Osteoblast (primary cell): Measurements from ENCODE around the gene ANO6. TPM values are rescaled to one million over a fixed set of nuclear protein-coding genes. Genes with fewer than 3 reads are reported as not detected.

Experiments
- DNase-seq: peaks from one replicate; pipeline ENCODE4 v3.0.0; 2011; ENCODE audit warnings: low spot score, mixed read lengths; ENCODE audit not compliant: insufficient read length; ENCODE audit errors: missing footprints
- H2AFZ ChIP-seq: 2 replicates; pipeline ENCODE4 v1.6.0; 2011; ENCODE audit warnings: mild to moderate bottlenecking, low read length
- H3K27ac ChIP-seq: 2 replicates; pipeline ENCODE4 v1.5.1; 2011; ENCODE audit warnings: mild to moderate bottlenecking, low read depth, low read length, moderate library complexity
- H3K27me3 ChIP-seq: 2 replicates; pipeline ENCODE4 v1.6.0; 2012; ENCODE audit warnings: mild to moderate bottlenecking, control low read depth, inconsistent platforms, low read length, moderate library complexity; ENCODE audit not compliant: insufficient read depth
- H3K36me3 ChIP-seq: 2 replicates; pipeline ENCODE4 v1.5.1; 2011; ENCODE audit warnings: mild to moderate bottlenecking, low read length, control low read depth, moderate library complexity; ENCODE audit not compliant: insufficient read depth
- H3K4me1 ChIP-seq: 2 replicates; pipeline ENCODE4 v1.5.1; 2011; ENCODE audit warnings: mild to moderate bottlenecking, low read length, control low read depth, moderate library complexity; ENCODE audit not compliant: insufficient read depth
- H3K4me2 ChIP-seq: 2 replicates; pipeline ENCODE4 v1.6.0; 2011; ENCODE audit warnings: mild to moderate bottlenecking, low read length; ENCODE audit not compliant: insufficient read depth
- H3K4me3 ChIP-seq: fragments of 200-600 bp; sonication (generic); 3 replicates; pipeline ENCODE4 v1.5.1; 2012; ENCODE audit warnings: mild to moderate bottlenecking, low read length, inconsistent platforms; ENCODE audit not compliant: insufficient read depth
- H3K79me2 ChIP-seq: 2 replicates; pipeline ENCODE4 v1.6.0; 2012; ENCODE audit warnings: mild to moderate bottlenecking, low read length, control low read depth, inconsistent platforms; ENCODE audit not compliant: insufficient read depth
- H3K9me3 ChIP-seq: 2 replicates; pipeline ENCODE4 v1.5.1; 2011; ENCODE audit warnings: low read depth, low read length, control low read depth
- H4K20me1 ChIP-seq: 2 replicates; pipeline ENCODE4 v1.6.0; 2012; ENCODE audit warnings: mild to moderate bottlenecking, low read length, control low read depth; ENCODE audit not compliant: insufficient read depth
- total RNA-seq: library from RNA; depleted of rRNA; stranded (reverse); fragments of >200 nt; gene quantifications from 2 replicates; pipeline ENCODE4 v1.2.3, GENCODE V29; 2012
- TF ChIP-seq, protein P1 (sequence below): IDR thresholded peaks from 2 replicates; pipeline ENCODE4 v1.5.1; 2011; ENCODE audit warnings: mild to moderate bottlenecking, low read depth, low read length, moderate library complexity; ENCODE audit errors: extremely low read depth

Gene ANO6
- total RNA-seq, 1 donor = 49.9 TPM

- Histone ChIP-seq H3K4me2 (no peak overlapping the region), H3K4me3 (no peak overlapping the region), H4K20me1 (no peaks in the 10 kb centered on the region), H3K27ac (no peak overlapping the region), H3K27me3 (no peaks in the 10 kb centered on the region), H2AFZ (no peak overlapping the region), H3K36me3 (no peaks in the 10 kb centered on the region), H3K4me1 (peaks cover 5% of the 10 kb centered on the region), H3K9me3 (no peaks in the 10 kb centered on the region), H3K79me2 (peaks cover 10% of the 10 kb centered on the region)
- no peak for DNase-seq
- TF ChIP-seq, protein P1, sequence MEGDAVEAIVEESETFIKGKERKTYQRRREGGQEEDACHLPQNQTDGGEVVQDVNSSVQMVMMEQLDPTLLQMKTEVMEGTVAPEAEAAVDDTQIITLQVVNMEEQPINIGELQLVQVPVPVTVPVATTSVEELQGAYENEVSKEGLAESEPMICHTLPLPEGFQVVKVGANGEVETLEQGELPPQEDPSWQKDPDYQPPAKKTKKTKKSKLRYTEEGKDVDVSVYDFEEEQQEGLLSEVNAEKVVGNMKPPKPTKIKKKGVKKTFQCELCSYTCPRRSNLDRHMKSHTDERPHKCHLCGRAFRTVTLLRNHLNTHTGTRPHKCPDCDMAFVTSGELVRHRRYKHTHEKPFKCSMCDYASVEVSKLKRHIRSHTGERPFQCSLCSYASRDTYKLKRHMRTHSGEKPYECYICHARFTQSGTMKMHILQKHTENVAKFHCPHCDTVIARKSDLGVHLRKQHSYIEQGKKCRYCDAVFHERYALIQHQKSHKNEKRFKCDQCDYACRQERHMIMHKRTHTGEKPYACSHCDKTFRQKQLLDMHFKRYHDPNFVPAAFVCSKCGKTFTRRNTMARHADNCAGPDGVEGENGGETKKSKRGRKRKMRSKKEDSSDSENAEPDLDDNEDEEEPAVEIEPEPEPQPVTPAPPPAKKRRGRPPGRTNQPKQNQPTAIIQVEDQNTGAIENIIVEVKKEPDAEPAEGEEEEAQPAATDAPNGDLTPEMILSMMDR = no peak
These were observed 108.5 kb downstream of the ANO6 start for GRCh38 chr12:45324391-45324790.

DNA sequence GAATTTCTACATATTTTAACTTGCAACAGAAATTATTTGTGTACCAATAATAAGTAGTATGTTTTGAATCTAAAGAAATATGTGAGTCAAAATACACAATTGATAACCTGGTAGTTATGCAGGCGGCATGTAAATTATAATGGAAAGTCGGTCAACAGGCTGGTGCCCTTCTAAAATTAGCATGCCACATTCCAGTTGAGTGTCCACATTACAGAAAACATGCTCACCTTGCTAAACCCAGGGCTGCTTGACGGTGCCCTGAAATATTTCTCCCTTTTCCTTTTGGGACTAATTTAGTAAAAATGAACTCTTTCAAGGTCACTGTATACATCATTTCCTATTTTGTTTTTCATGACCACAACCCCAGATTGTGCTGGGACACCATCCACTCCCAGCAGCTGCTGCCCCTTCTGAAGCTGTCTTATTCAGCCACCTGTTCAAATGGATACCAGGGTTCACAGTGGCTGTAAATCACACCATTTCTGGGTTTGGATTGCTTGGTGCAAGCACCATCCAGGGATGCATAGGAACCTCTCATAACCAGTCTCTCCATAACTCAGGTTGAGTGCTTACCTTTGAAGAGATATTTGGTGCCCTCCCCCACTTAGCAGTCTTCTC lies 110.6 kb downstream of the ANO6 start:
- Histone ChIP-seq H3K36me3 (no peaks in the 10 kb centered on the region), H3K4me3 (no peak overlapping the region), H3K79me2 (peaks cover 6% of the 10 kb centered on the region), H4K20me1 (no peaks in the 10 kb centered on the region), H3K27me3 (no peaks in the 10 kb centered on the region), H3K4me1 (peaks cover 5% of the 10 kb centered on the region), H2AFZ (no peak overlapping the region), H3K4me2 (no peak overlapping the region), H3K9me3 (no peaks in the 10 kb centered on the region), H3K27ac (no peak overlapping the region)
- DNase-seq = no peak
- TF ChIP-seq, protein P1 = no peak

GRCh38 chr12:45327823-45328383 lies 112.0 kb downstream of the ANO6 start:
- peaks cover 2% of the 10 kb centered on the region for H3K79me2 ChIP-seq
- H4K20me1 ChIP-seq = no peaks in the 10 kb centered on the region
- peaks cover 5% of the 10 kb centered on the region for H3K4me1 ChIP-seq
- H3K36me3 ChIP-seq = no peaks in the 10 kb centered on the region
- H3K4me2 ChIP-seq = peak overlapping the region; percentile 8
- peak overlapping the region; percentile 15 for H3K27ac ChIP-seq
- no peaks in the 10 kb centered on the region for H3K9me3 ChIP-seq
- DNase-seq = peak; percentile 50
- H2AFZ ChIP-seq = no peak overlapping the region
- TF ChIP-seq, protein P1 = no peak
- no peaks in the 10 kb centered on the region for H3K27me3 ChIP-seq
- H3K4me3 ChIP-seq = no peak overlapping the region

- Histone ChIP-seq H3K4me2 (no peak overlapping the region), H3K79me2 (peaks cover 2% of the 10 kb centered on the region), H3K36me3 (no peaks in the 10 kb centered on the region), H3K27me3 (no peaks in the 10 kb centered on the region), H3K4me1 (peaks cover 5% of the 10 kb centered on the region), H2AFZ (no peak overlapping the region), H3K27ac (no peak overlapping the region), H3K9me3 (no peaks in the 10 kb centered on the region), H4K20me1 (no peaks in the 10 kb centered on the region), H3K4me3 (no peak overlapping the region)
- DNase-seq = no peak
- TF ChIP-seq, protein P1 = no peak
These were observed 113.3 kb downstream of the ANO6 start for GRCh38 chr12:45329238-45329637.
